Neural cell (in vitro differentiated cells): ENCODE results near the gene RPLP1. TPM values are rescaled to one million over a fixed set of nuclear protein-coding genes. Genes with fewer than 3 reads are reported as not detected.

Experiments used
- H2AFZ ChIP-seq: fragments of 200-600, 300-800 bp; sonication (generic), shearing (Covaris generic); 2 replicates; pipeline ENCODE4 v1.6.0; 2014; ENCODE audit warnings: low read depth, mild to moderate bottlenecking, antibody characterized with exemption, low read length, moderate library complexity
- H3F3A ChIP-seq: fragments of 200-600 bp; shearing (Covaris generic); 2 replicates; pipeline ENCODE4 v1.6.1; 2016; ENCODE audit warnings: mild to moderate bottlenecking, moderate library complexity, mixed read lengths, antibody characterized with exemption, low read length; ENCODE audit not compliant: insufficient read depth, poor library complexity, severe bottlenecking
- H3K27ac ChIP-seq: fragments of 200-600, 300-800 bp; sonication (generic), shearing (Covaris generic); 2 replicates; pipeline ENCODE4 v1.5.1; 2014; ENCODE audit warnings: mild to moderate bottlenecking, low read length, moderate library complexity
- H3K27me3 ChIP-seq: fragments of 300-800, 200-600 bp; sonication (generic), shearing (Covaris generic); 2 replicates; pipeline ENCODE4 v1.6.0; 2014; ENCODE audit warnings: mild to moderate bottlenecking, low read depth, low read length, moderate library complexity; ENCODE audit not compliant: insufficient read depth
- H3K36me3 ChIP-seq: fragments of 300-800, 200-600 bp; sonication (generic), shearing (Covaris generic); 2 replicates; pipeline ENCODE4 v1.5.1; 2014; ENCODE audit warnings: mild to moderate bottlenecking, antibody characterized with exemption, low read length, moderate library complexity; ENCODE audit not compliant: insufficient read depth
- H3K4me2 ChIP-seq: fragments of 300-800, 200-600 bp; sonication (generic), shearing (Covaris generic); 2 replicates; pipeline ENCODE4 v1.6.0; 2014; ENCODE audit warnings: mild to moderate bottlenecking, low read length
- H3K4me3 ChIP-seq: fragments of 300-800, 200-600 bp; sonication (generic), shearing (Covaris generic); 2 replicates; pipeline ENCODE4 v1.5.1; 2014; ENCODE audit warnings: mild to moderate bottlenecking, low read length, moderate library complexity
- H3K79me2 ChIP-seq: fragments of 200-600 bp; shearing (Covaris generic); replicated peaks from 2 replicates; pipeline ENCODE4 v1.6.0; 2014; ENCODE audit warnings: mild to moderate bottlenecking, low read length, moderate library complexity; ENCODE audit not compliant: insufficient read depth
- H3K9ac ChIP-seq: fragments of 300-800, 200-600 bp; sonication (generic), shearing (Covaris generic); 2 replicates; pipeline ENCODE4 v1.6.1; 2016; ENCODE audit warnings: mild to moderate bottlenecking, low read length, mixed read lengths
- H3K9me2 ChIP-seq: fragments of 200-600 bp; shearing (Covaris generic); 2 replicates; pipeline ENCODE4 v1.6.1; 2016; ENCODE audit warnings: mild to moderate bottlenecking, low read length, mixed read lengths; ENCODE audit not compliant: insufficient read depth
- H3K9me3 ChIP-seq: fragments of 200-600, 300-800 bp; sonication (generic), shearing (Covaris generic); 2 replicates; pipeline ENCODE4 v1.6.1; 2016; ENCODE audit warnings: mild to moderate bottlenecking, mixed run types, low read length, moderate library complexity, mixed read lengths
- H4K20me1 ChIP-seq: fragments of 200-600 bp; shearing (Covaris generic); 2 replicates; pipeline ENCODE4 v1.6.1; 2016; ENCODE audit warnings: mild to moderate bottlenecking, mixed run types; ENCODE audit not compliant: insufficient read depth
- CTCF ChIP-seq: fragments of 450-650 bp; IDR thresholded peaks from 2 replicates; pipeline ENCODE4 v1.5.1; 2014; ENCODE audit warnings: antibody characterized with exemption, mild to moderate bottlenecking, moderate library complexity; ENCODE audit not compliant: poor library complexity, severe bottlenecking
- EP300 ChIP-seq: fragments of 450-650 bp; conservative IDR thresholded peaks from 2 replicates; pipeline ENCODE4 v1.6.1; 2014; ENCODE audit warnings: antibody characterized with exemption, mild to moderate bottlenecking, moderate library complexity; ENCODE audit not compliant: poor library complexity, severe bottlenecking
- EZH2 ChIP-seq: fragments of 200-600, 300-800 bp; shearing (Covaris generic), sonication (generic); IDR thresholded peaks from 2 replicates; pipeline ENCODE4 v1.6.1; 2014; ENCODE audit warnings: antibody characterized with exemption, low read length, borderline replicate concordance, mild to moderate bottlenecking; ENCODE audit not compliant: insufficient read depth, poor library complexity, severe bottlenecking
- MXI1 ChIP-seq: fragments of 450-650 bp; conservative IDR thresholded peaks from 2 replicates; pipeline ENCODE4 v1.6.1; 2014; ENCODE audit warnings: antibody characterized with exemption, mild to moderate bottlenecking; ENCODE audit not compliant: poor library complexity, severe bottlenecking
- POLR2AphosphoS5 ChIP-seq: IDR thresholded peaks from 2 replicates; pipeline ENCODE4 v1.6.1; 2012
- RAD21 ChIP-seq: fragments of 450-650 bp; conservative IDR thresholded peaks from 2 replicates; pipeline ENCODE4 v1.6.1; 2014; ENCODE audit warnings: antibody characterized with exemption, mild to moderate bottlenecking, moderate library complexity
- REST ChIP-seq: IDR thresholded peaks from 2 replicates; pipeline ENCODE4 v1.6.1; 2012; ENCODE audit warnings: borderline replicate concordance
- SMC3 ChIP-seq: fragments of 450-650 bp; conservative IDR thresholded peaks from 2 replicates; pipeline ENCODE4 v1.6.1; 2014; ENCODE audit warnings: antibody characterized with exemption, mild to moderate bottlenecking, moderate library complexity; ENCODE audit not compliant: poor library complexity
- TAF1 ChIP-seq: IDR thresholded peaks from 2 replicates; pipeline ENCODE4 v1.6.1; 2012; ENCODE audit warnings: low read depth
- polyA plus RNA-seq: library from polyadenylated mRNA; depleted of rRNA; stranded (reverse); fragments of >200 nt; gene quantifications from 2 replicates; pipeline ENCODE4 v1.2.3, GENCODE V29; 2014

RPLP1 gene
- polyA plus RNA-seq, 1 donor from 2014 or later: 37.5 TPM

- H3K27ac ChIP-seq: no peak overlapping the region
- no peaks in the 10 kb centered on the region for H3K79me2 ChIP-seq
- no peaks in the 10 kb centered on the region for H3K36me3 ChIP-seq
- TF ChIP-seq POLR2AphosphoS5: no peak
- TF ChIP-seq RAD21: no peak
- no peak for TF ChIP-seq TAF1
- no peak for TF ChIP-seq MXI1
- no peak for TF ChIP-seq SMC3
- no peak for TF ChIP-seq REST
- TF ChIP-seq CTCF: no peak
- H3K4me3 ChIP-seq: no peak overlapping the region
- H3K9me2 ChIP-seq: no peaks in the 10 kb centered on the region
- no peaks in the 10 kb centered on the region for H3K9me3 ChIP-seq
- H3K27me3 ChIP-seq: no peaks in the 10 kb centered on the region
- no peaks in the 10 kb centered on the region for H4K20me1 ChIP-seq
- H3F3A ChIP-seq: no peaks in the 10 kb centered on the region
- no peak overlapping the region for H2AFZ ChIP-seq
- H3K9ac ChIP-seq: no peak overlapping the region
- H3K4me2 ChIP-seq: no peak overlapping the region
Measured at GRCh38 chr15:69501456-69501855, 48.8 kb downstream of the RPLP1 start.

- Histone ChIP-seq H3F3A (no peaks in the 10 kb centered on the region), H3K27ac (no peak overlapping the region), H3K27me3 (no peaks in the 10 kb centered on the region), H2AFZ (no peak overlapping the region), H3K4me3 (no peak overlapping the region), H3K9ac (no peak overlapping the region), H3K9me2 (no peaks in the 10 kb centered on the region), H3K9me3 (no peaks in the 10 kb centered on the region), H3K36me3 (no peaks in the 10 kb centered on the region), H4K20me1 (no peaks in the 10 kb centered on the region), H3K4me2 (no peak overlapping the region), H3K79me2 (no peaks in the 10 kb centered on the region)
- no peak for TF ChIP-seq SMC3
- TF ChIP-seq MXI1: no peak
- TF ChIP-seq REST: no peak
- no peak for TF ChIP-seq TAF1
- TF ChIP-seq POLR2AphosphoS5: no peak
- TF ChIP-seq CTCF: no peak
- TF ChIP-seq EZH2: no peak
- TF ChIP-seq EP300: no peak
- TF ChIP-seq RAD21: no peak
Measured at GRCh38 chr15:69502470-69503045, 49.9 kb downstream of the RPLP1 start.
